Endothelial cell of umbilical vein (primary cell): Measurements from ENCODE around the gene BSDC1. TPM values are rescaled to one million over a fixed set of nuclear protein-coding genes. Genes with fewer than 3 reads are reported as not detected.

Experiments used
- BruUV-seq: library from RNA; stranded (reverse); fragments of 400-500 nt; replicated peaks from 2 replicates; lab custom pipeline; 2021; lab: Mats Ljungman, UMichigan
- CTCF ChIA-PET: fragments of 300-600, 350-600 bp; sonication (Branson Sonifier 250); formaldehyde crosslinking; loops from one replicate; lab custom pipeline; 2021; ENCODE audit warnings: antibody characterized with exemption, inconsistent platforms; lab: Charles Lee
- POLR2A ChIA-PET: fragments of 300-600, 350-600 bp; sonication (Branson Sonifier 250); formaldehyde crosslinking; loops from one replicate; lab custom pipeline; 2021; ENCODE audit warnings: antibody characterized with exemption, inconsistent platforms; lab: Charles Lee
- DNase-seq: peaks from one replicate; pipeline ENCODE4 v3.0.0-alpha.2; 2011; ENCODE audit warnings: low read depth, low spot score
- FAIRE-seq: peaks from 2 replicates; lab custom pipeline; 2011; peaks lifted over from hg19 to GRCh38; lab: Jason Lieb, UNC
- H2AFZ ChIP-seq: 2 replicates; pipeline ENCODE4 v1.6.0; 2012; ENCODE audit warnings: low read depth, low read length, control low read depth, inconsistent platforms
- H3K27ac ChIP-seq: 2 replicates; pipeline ENCODE4 v1.5.1; 2011; ENCODE audit warnings: low read depth, mild to moderate bottlenecking, control low read depth, low read length, moderate library complexity; ENCODE audit not compliant: insufficient read depth
- H3K27me3 ChIP-seq, 2 experiments: 2 replicates each; pipeline versions ENCODE4 v1.6.0 to v1.6.1; 2011; ENCODE audit warnings: low read length in 2 of 2, mixed read lengths in 1 of 2; ENCODE audit not compliant: control insufficient read depth in 2 of 2, insufficient read depth in 2 of 2
- H3K36me3 ChIP-seq, 2 experiments: 2 replicates in 1 of 2; 3 replicates in 1 of 2; pipeline ENCODE4 v1.5.1; 2011; ENCODE audit warnings: low read length in 2 of 2, mild to moderate bottlenecking in 1 of 2, moderate library complexity in 1 of 2; ENCODE audit not compliant: control insufficient read depth in 2 of 2, insufficient read depth in 2 of 2; ENCODE audit errors: extremely low read depth in 1 of 2
- H3K4me1 ChIP-seq: 3 replicates; pipeline ENCODE4 v1.5.1; 2011; ENCODE audit warnings: mild to moderate bottlenecking, low read length; ENCODE audit not compliant: control insufficient read depth, insufficient read depth; ENCODE audit errors: extremely low read depth
- H3K4me2 ChIP-seq: 2 replicates; pipeline ENCODE4 v1.6.1; 2011; ENCODE audit warnings: low read length, control low read depth, mixed read lengths; ENCODE audit not compliant: insufficient read depth
- H3K4me3 ChIP-seq, 3 experiments: fragments of 200-600 bp in 1 of 3; sonication (generic), shearing (Covaris generic) in 1 of 3; replicated peaks in 1 of 3; 2 replicates each; pipeline ENCODE4 v1.5.1; 2011 to 2016; ENCODE audit warnings: control low read depth in 3 of 3, low read length in 3 of 3, mild to moderate bottlenecking in 2 of 3, inconsistent platforms in 1 of 3, low read depth in 1 of 3, moderate library complexity in 1 of 3; ENCODE audit not compliant: insufficient read depth in 1 of 3
- H3K79me2 ChIP-seq: 2 replicates; pipeline ENCODE4 v1.6.0; 2012; ENCODE audit warnings: low read length, inconsistent platforms; ENCODE audit not compliant: control insufficient read depth, insufficient read depth
- H3K9ac ChIP-seq: replicated peaks from 2 replicates; pipeline ENCODE3; 2011; ENCODE audit warnings: low read length, control low read depth; ENCODE audit not compliant: insufficient read depth; ENCODE audit errors: extremely low read depth
- H3K9me1 ChIP-seq: replicated peaks from 3 replicates; pipeline ENCODE4 v1.6.0; 2011; ENCODE audit warnings: mild to moderate bottlenecking, low read length; ENCODE audit not compliant: control insufficient read depth, insufficient read depth; ENCODE audit errors: extremely low read depth
- H3K9me3 ChIP-seq: replicated peaks from 2 replicates; pipeline ENCODE4 v1.5.1; 2012; ENCODE audit warnings: low read length, inconsistent platforms; ENCODE audit not compliant: control insufficient read depth, insufficient read depth
- H4K20me1 ChIP-seq: replicated peaks from 2 replicates; pipeline ENCODE3; 2011; ENCODE audit warnings: mild to moderate bottlenecking, low read length; ENCODE audit not compliant: control insufficient read depth, insufficient read depth; ENCODE audit errors: extremely low read depth
- EZH2 ChIP-seq: IDR thresholded peaks from 2 replicates; pipeline ENCODE4 v1.6.1; 2012; ENCODE audit warnings: borderline replicate concordance, low read depth, mild to moderate bottlenecking, moderate library complexity, low read length, inconsistent platforms; ENCODE audit not compliant: severe bottlenecking
- FOS ChIP-seq: IDR thresholded peaks from 2 replicates; pipeline ENCODE4 v1.6.1; 2011; ENCODE audit warnings: mild to moderate bottlenecking, low read length, moderate library complexity, borderline replicate concordance; ENCODE audit not compliant: insufficient read depth
- GATA2 ChIP-seq: IDR thresholded peaks from 2 replicates; pipeline ENCODE4 v1.7.0; 2011; ENCODE audit warnings: low read depth, mild to moderate bottlenecking, moderate library complexity, mixed read lengths, low read length; ENCODE audit not compliant: insufficient read length, insufficient read depth
- JUN ChIP-seq: IDR thresholded peaks from 2 replicates; pipeline ENCODE4 v1.6.1; 2011; ENCODE audit warnings: borderline replicate concordance, low read depth; ENCODE audit not compliant: insufficient read length, insufficient read depth
- MYC ChIP-seq: IDR thresholded peaks from one replicate; pipeline ENCODE4 v1.6.1; 2011; ENCODE audit warnings: mild to moderate bottlenecking, low read depth, low read length
- POLR2A ChIP-seq: IDR thresholded peaks from 2 replicates; pipeline ENCODE4 v1.6.1; 2012; ENCODE audit warnings: low read depth, mild to moderate bottlenecking, control low read depth, low read length
- POLR2AphosphoS5 ChIP-seq: IDR thresholded peaks from 2 replicates; pipeline ENCODE4 v1.6.1; 2012; ENCODE audit warnings: low read depth, mild to moderate bottlenecking, control low read depth, low read length, moderate library complexity; ENCODE audit not compliant: insufficient read depth
- dilution Hi-C: fragments of 300-500 bp; cut with MboI; formaldehyde crosslinking; loops from one replicate; pipeline ENCODE4 v1.15.0; 2019; ENCODE audit warnings: low sequenced_read_pairs; ENCODE audit not compliant: extremely low pct_ligation_motif_present
- intact Hi-C: fragments of 100-400 bp; cut with micrococcal nuclease; formaldehyde crosslinking; loops from one replicate; pipeline ENCODE4 v1.10.0; 2022
- polyA plus RNA-seq, 4 experiments: library from polyadenylated mRNA; depleted of rRNA in 3 of 4; stranded (reverse) in 3 of 4; unstranded in 1 of 4; fragments of >200 nt; gene quantifications; 2 replicates each; pipeline versions ENCODE4 v1.2.1 to v1.2.3, GENCODE V29; 2011 to 2012; ENCODE audit warnings: missing spikeins in 1 of 4
- total RNA-seq: library from RNA; stranded (reverse); gene quantifications from 2 replicates; pipeline ENCODE4 v1.2.3, GENCODE V29; 2021
- TF ChIP-seq, protein P1 (sequence below): IDR thresholded peaks from 2 replicates; pipeline ENCODE4 v1.6.1; 2011; ENCODE audit not compliant: insufficient read depth, insufficient read length
- TF ChIP-seq, protein P2 (sequence below), 2 donors: IDR thresholded peaks; 1 replicate in 1 of 2; 2 replicates in 1 of 2; pipeline ENCODE4 v1.5.1; 2011; ENCODE audit warnings: low read length in 2 of 2, mild to moderate bottlenecking in 2 of 2, moderate library complexity in 2 of 2, control low read depth in 1 of 2, inconsistent platforms in 1 of 2, low read depth in 1 of 2; ENCODE audit not compliant: insufficient read depth in 1 of 2; ENCODE audit errors: extremely low read depth in 1 of 2

BSDC1 gene
- total and polyA plus RNA-seq, 2 donors (not counting 3 experiments of a cell fraction or from before 2014, with no cell fraction given) = 44.3 to 64.6 TPM

DNA sequence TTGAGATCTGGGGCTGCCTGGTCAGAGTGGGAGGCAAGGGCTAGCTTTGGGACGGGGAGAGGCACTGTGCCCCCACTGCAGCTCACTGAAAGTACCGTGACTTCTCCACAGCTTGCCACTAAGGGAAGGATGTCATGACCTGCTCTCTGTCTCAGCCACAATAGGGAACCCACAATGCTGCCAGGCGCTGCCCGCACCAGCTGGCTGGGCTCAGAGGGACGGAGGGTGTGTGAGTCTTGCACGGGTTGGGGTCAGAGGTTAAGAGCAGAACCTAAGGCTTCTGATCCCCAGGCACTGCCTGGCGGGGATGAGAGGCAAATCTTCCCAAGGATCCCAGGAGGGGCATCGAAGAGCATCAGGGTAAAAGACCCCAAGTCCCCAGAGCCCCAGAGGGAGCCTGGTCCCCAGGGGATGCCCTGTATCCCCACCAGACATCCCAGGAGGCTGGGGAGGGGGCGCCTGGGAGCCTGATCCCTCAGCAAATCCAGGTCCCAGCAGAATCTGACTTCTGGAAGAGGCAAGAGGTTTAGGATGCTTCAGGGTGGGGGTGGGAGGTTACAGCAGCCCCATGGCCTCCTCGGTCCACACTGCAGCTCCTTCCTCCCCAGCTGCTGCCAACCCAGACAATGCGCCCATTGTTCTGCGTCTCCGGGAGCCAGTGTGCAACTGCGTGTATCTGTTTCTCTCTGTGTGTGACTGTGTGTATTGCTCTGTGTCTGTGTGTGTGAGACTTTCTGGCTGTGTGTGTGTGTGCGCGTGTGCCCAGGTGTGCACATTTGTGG lies 56.2 kb downstream of the BSDC1 start:
- Histone ChIP-seq H3K4me3 (no peak overlapping the region), H3K79me2 (peaks cover 19% of the 10 kb centered on the region), H3K4me1 (peaks cover 14% of the 10 kb centered on the region), H3K27ac (no peak overlapping the region), H4K20me1 (no peaks in the 10 kb centered on the region), H3K9me3 (no peaks in the 10 kb centered on the region), H3K27me3 (no peaks in the 10 kb centered on the region), H3K4me2 (no peak overlapping the region), H3K9me1 (no peaks in the 10 kb centered on the region), H2AFZ (no peak overlapping the region), H3K36me3 (peaks cover 5% of the 10 kb centered on the region in 2 experiments), H3K9ac (no peak overlapping the region)
- no peak for DNase-seq
- no peak for TF ChIP-seq EZH2
- no peak for TF ChIP-seq POLR2A
- no peak for TF ChIP-seq FOS
- no peak for TF ChIP-seq MYC
- TF ChIP-seq, protein P1, sequence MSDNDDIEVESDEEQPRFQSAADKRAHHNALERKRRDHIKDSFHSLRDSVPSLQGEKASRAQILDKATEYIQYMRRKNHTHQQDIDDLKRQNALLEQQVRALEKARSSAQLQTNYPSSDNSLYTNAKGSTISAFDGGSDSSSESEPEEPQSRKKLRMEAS = no peak
- no peak for TF ChIP-seq GATA2
- TF ChIP-seq, protein P2, sequence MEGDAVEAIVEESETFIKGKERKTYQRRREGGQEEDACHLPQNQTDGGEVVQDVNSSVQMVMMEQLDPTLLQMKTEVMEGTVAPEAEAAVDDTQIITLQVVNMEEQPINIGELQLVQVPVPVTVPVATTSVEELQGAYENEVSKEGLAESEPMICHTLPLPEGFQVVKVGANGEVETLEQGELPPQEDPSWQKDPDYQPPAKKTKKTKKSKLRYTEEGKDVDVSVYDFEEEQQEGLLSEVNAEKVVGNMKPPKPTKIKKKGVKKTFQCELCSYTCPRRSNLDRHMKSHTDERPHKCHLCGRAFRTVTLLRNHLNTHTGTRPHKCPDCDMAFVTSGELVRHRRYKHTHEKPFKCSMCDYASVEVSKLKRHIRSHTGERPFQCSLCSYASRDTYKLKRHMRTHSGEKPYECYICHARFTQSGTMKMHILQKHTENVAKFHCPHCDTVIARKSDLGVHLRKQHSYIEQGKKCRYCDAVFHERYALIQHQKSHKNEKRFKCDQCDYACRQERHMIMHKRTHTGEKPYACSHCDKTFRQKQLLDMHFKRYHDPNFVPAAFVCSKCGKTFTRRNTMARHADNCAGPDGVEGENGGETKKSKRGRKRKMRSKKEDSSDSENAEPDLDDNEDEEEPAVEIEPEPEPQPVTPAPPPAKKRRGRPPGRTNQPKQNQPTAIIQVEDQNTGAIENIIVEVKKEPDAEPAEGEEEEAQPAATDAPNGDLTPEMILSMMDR (IDR thresholded peaks at IDR 0.05; ENCODE audit: extremely low read depth in 1 of 2, insufficient read depth in 1 of 2, low read depth in 1 of 2, low read length in 2 of 2) = no peak
- no peak for TF ChIP-seq JUN
- no peak for TF ChIP-seq POLR2AphosphoS5
- POLR2A ChIA-PET = interaction anchor here (0.6 to 1.3 kb wide), 2 partner anchors 10 to 23 kb away, joined by 3 to 5 read pairs; no protein-coding TSS in a partner anchor
- BruUV-seq = no TSS peak
- intact Hi-C loops (loop anchor here (5.0 kb wide), 1 partner anchor 116 kb away; the partner anchor contains the start of genes EIF3I and TMEM234), dilution Hi-C loops (no loop called here)
- CTCF ChIA-PET = interaction anchor here (1.5 kb wide), 1 partner anchor 25 kb away, joined by 4 read pairs; no protein-coding TSS in a partner anchor
- no peak for FAIRE-seq
